GM23338 (cell line): ENCODE data around the gene CTSW.
A peak's percentile ranks its signal among the peaks of the same experiment; 100 is the strongest.

Experiments used
- EZH2 ChIP-seq: fragments of 200-600 bp; sonication (generic); IDR thresholded peaks from one replicate; pipeline ENCODE4 v1.8.0; 2017; ENCODE audit warnings: antibody characterized with exemption, mild to moderate bottlenecking, low read depth; ENCODE audit not compliant: unreplicated experiment
- POLR2AphosphoS5 ChIP-seq: IDR thresholded peaks from 2 replicates; pipeline ENCODE4 v1.6.1; 2016; ENCODE audit warnings: antibody characterized with exemption, low read depth
- TF ChIP-seq, protein P1 (sequence below), 2 experiments: fragments of 200-600 bp in 1 of 2; sonication (generic) in 1 of 2; conservative IDR thresholded peaks; 2 replicates each; pipeline versions ENCODE4 v1.5.1 to v1.6.1; 2016 to 2017; ENCODE audit warnings: antibody characterized with exemption in 2 of 2, low read depth in 2 of 2, mild to moderate bottlenecking in 2 of 2, moderate library complexity in 1 of 2

GRCh38 chr11:65871811-65872548 lies 7.7 kb upstream of the CTSW start:
- TF ChIP-seq, protein P1, sequence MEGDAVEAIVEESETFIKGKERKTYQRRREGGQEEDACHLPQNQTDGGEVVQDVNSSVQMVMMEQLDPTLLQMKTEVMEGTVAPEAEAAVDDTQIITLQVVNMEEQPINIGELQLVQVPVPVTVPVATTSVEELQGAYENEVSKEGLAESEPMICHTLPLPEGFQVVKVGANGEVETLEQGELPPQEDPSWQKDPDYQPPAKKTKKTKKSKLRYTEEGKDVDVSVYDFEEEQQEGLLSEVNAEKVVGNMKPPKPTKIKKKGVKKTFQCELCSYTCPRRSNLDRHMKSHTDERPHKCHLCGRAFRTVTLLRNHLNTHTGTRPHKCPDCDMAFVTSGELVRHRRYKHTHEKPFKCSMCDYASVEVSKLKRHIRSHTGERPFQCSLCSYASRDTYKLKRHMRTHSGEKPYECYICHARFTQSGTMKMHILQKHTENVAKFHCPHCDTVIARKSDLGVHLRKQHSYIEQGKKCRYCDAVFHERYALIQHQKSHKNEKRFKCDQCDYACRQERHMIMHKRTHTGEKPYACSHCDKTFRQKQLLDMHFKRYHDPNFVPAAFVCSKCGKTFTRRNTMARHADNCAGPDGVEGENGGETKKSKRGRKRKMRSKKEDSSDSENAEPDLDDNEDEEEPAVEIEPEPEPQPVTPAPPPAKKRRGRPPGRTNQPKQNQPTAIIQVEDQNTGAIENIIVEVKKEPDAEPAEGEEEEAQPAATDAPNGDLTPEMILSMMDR (conservative IDR thresholded peaks at IDR 0.05; ENCODE audit: low read depth in 2 of 2): peak in 1 of 2 experiments; percentile 36; a peak in 2 of 4 replicates
- no peak for TF ChIP-seq POLR2AphosphoS5
- TF ChIP-seq EZH2: no peak
